GM12878 (cell line): ENCODE results near the gene CYP20A1. TPM values are rescaled to one million over a fixed set of nuclear protein-coding genes. Genes with fewer than 3 reads are reported as not detected.

ENCODE experiments used
- ATAC-seq: fragments of 200-7000 bp; cut with Tn5 transposase; 3 replicates; pipeline ENCODE4 v1.9.1; 2020; ENCODE audit warnings: mild to moderate bottlenecking, moderate library complexity
- BruUV-seq: library from RNA; stranded (reverse); fragments of 400-500 nt; replicated peaks from 2 replicates; lab custom pipeline; 2021; lab: Mats Ljungman, UMichigan
- CTCF ChIA-PET: fragments of 300-600 bp; sonication (Branson Sonifier 250); formaldehyde crosslinking; extraction: SDS; loops from one replicate; lab custom pipeline; 2021; ENCODE audit warnings: inconsistent platforms; lab: Yijun Ruan, JAX
- POLR2A ChIA-PET: fragments of 350-600 bp; formaldehyde crosslinking; extraction: SDS; loops from one replicate; lab custom pipeline; 2021; ENCODE audit warnings: inconsistent platforms; lab: Charles Lee
- RAD21 ChIA-PET: fragments of 300-600 bp; sonication (Branson Sonifier 250); formaldehyde crosslinking; loops from one replicate; lab custom pipeline; 2023; ENCODE audit warnings: antibody characterized with exemption; ENCODE audit not compliant: unreplicated experiment; lab: Charles Lee
- SMC1A ChIA-PET: fragments of 300-600 bp; sonication (Branson Sonifier 250); formaldehyde crosslinking; loops from one replicate; lab custom pipeline; 2023; ENCODE audit not compliant: unreplicated experiment, uncharacterized antibody; lab: Charles Lee
- DNase-seq: peaks from one replicate; pipeline ENCODE4 v3.0.0-alpha.2; 2011; ENCODE audit warnings: low read depth, low spot score
- FAIRE-seq: peaks from 3 replicates; lab custom pipeline; 2011; peaks lifted over from hg19 to GRCh38; lab: Jason Lieb, UNC
- H2AFZ ChIP-seq: 2 replicates; pipeline ENCODE4 v1.6.0; 2011; ENCODE audit warnings: low read depth, low read length, control low read depth; ENCODE audit not compliant: control insufficient read depth
- H3K27ac ChIP-seq: 2 replicates; pipeline ENCODE4 v1.5.1; 2011; ENCODE audit warnings: control low read depth; ENCODE audit not compliant: control insufficient read depth, insufficient read depth
- H3K27me3 ChIP-seq, 2 experiments: replicated peaks in 1 of 2; 2 replicates each; pipeline versions ENCODE4 v1.6.0 to v1.6.1; 2011; ENCODE audit warnings: low read length in 1 of 2; ENCODE audit not compliant: control insufficient read depth in 2 of 2, insufficient read depth in 2 of 2
- H3K36me3 ChIP-seq, 2 experiments: 2 replicates each; pipeline ENCODE4 v1.5.1; 2011; ENCODE audit warnings: low read length in 1 of 2; ENCODE audit not compliant: control insufficient read depth in 2 of 2, insufficient read depth in 2 of 2
- H3K4me1 ChIP-seq: 2 replicates; pipeline ENCODE4 v1.6.1; 2011; ENCODE audit warnings: mild to moderate bottlenecking, low read length, moderate library complexity, mixed read lengths; ENCODE audit not compliant: control insufficient read depth, insufficient read depth
- H3K4me2 ChIP-seq: 2 replicates; pipeline ENCODE4 v1.6.0; 2011; ENCODE audit warnings: control low read depth; ENCODE audit not compliant: control insufficient read depth, insufficient read depth
- H3K4me3 ChIP-seq: fragments of 200-600 bp; sonication (generic); 2 replicates; pipeline ENCODE4 v1.5.1; 2016
- H3K79me2 ChIP-seq: 2 replicates; pipeline ENCODE4 v1.6.0; 2011; ENCODE audit warnings: low read length; ENCODE audit not compliant: control insufficient read depth, insufficient read depth
- H3K9ac ChIP-seq: 2 replicates; pipeline ENCODE4 v1.8.0; 2011; ENCODE audit warnings: low read length, control low read depth, mixed read lengths; ENCODE audit not compliant: control insufficient read depth, insufficient read depth
- H3K9me3 ChIP-seq: replicated peaks from 3 replicates; pipeline ENCODE4 v1.5.1; 2011; ENCODE audit warnings: mild to moderate bottlenecking, low read length; ENCODE audit not compliant: control insufficient read depth, insufficient read depth
- H4K20me1 ChIP-seq: 2 replicates; pipeline ENCODE4 v1.6.0; 2011; ENCODE audit not compliant: control insufficient read depth, insufficient read depth
- CHD2 ChIP-seq: IDR thresholded peaks from 2 replicates; pipeline ENCODE4 v1.6.1; 2011; ENCODE audit warnings: low read depth, low read length, improper control_type of control experiment, borderline replicate concordance
- CREB1 ChIP-seq: IDR thresholded peaks from 2 replicates; pipeline ENCODE4 v1.6.1; 2012; ENCODE audit warnings: low read depth, mild to moderate bottlenecking, inconsistent platforms
- CREM ChIP-seq: IDR thresholded peaks from 2 replicates; pipeline ENCODE4 v1.6.1; 2014; ENCODE audit warnings: antibody characterized with exemption, low read depth
- DPF2 ChIP-seq: fragments of 450-650 bp; IDR thresholded peaks from 2 replicates; pipeline ENCODE4 v1.6.1; 2017; ENCODE audit warnings: mild to moderate bottlenecking
- IKZF1 ChIP-seq: fragments of 450-650 bp; conservative IDR thresholded peaks from 2 replicates; pipeline ENCODE4 v1.6.1; 2017; ENCODE audit warnings: antibody characterized with exemption, mild to moderate bottlenecking
- IKZF2 ChIP-seq, 2 experiments: fragments of 450-650 bp; IDR thresholded peaks; 2 replicates each; pipeline ENCODE4 v1.6.1; 2017; ENCODE audit warnings: mild to moderate bottlenecking in 2 of 2, moderate library complexity in 2 of 2
- MXI1 ChIP-seq: fragments of 150-350 bp; IDR thresholded peaks from 2 replicates; pipeline ENCODE4 v1.6.1; 2011; ENCODE audit warnings: low read depth, mild to moderate bottlenecking, inconsistent platforms, low read length, improper control_type of control experiment
- PAX5 ChIP-seq: IDR thresholded peaks from 2 replicates; pipeline ENCODE4 v1.6.1; 2011; ENCODE audit warnings: low read depth, low read length, borderline replicate concordance
- POLR2A ChIP-seq: IDR thresholded peaks from 2 replicates; pipeline ENCODE4 v1.6.1; 2011; ENCODE audit warnings: low read depth, mild to moderate bottlenecking, low read length
- POU2F2 ChIP-seq: IDR thresholded peaks from 3 replicates; pipeline ENCODE4 v1.6.1; 2011; ENCODE audit warnings: low read depth, mild to moderate bottlenecking, low read length, borderline replicate concordance
- WGBS: methylation state at CpG from one replicate; pipeline ENCODE4 v1.1.6; 2016; ENCODE audit warnings: low lambda C conversion rate; ENCODE audit not compliant: insufficient replicate concordance, insufficient coverage; ENCODE audit errors: missing lambda C conversion rate; 5-methylcytosine and 5-hydroxymethylcytosine counted together
- in situ Hi-C: fragments of 300-500 bp; cut with MboI; formaldehyde crosslinking; loops from 9 replicates; pipeline ENCODE4 v1.14.3; 2018; ENCODE audit warnings: mixed read lengths
- intact Hi-C: fragments of 100-400 bp; cut with micrococcal nuclease; formaldehyde crosslinking; loops from one replicate; pipeline ENCODE4 v1.14.2; 2022; ENCODE audit not compliant: unreplicated experiment
- polyA plus RNA-seq, 11 experiments: library from polyadenylated mRNA; depleted of rRNA in 4 of 11; unstranded in 6 of 11; stranded (reverse) in 5 of 11; fragments of >200 nt; fragmentation: Nextera tagmentation in 4 of 11; fragmentation: Illumina TruSeq in 1 of 11; extraction: Ambion mirVana in 4 of 11; extraction: Trizol in 1 of 11; gene quantifications; 1 replicate in 1 of 11; 2 replicates in 10 of 11; pipeline versions ENCODE4 v1.2.1 to v1.2.3, GENCODE V29; 2011 to 2016; ENCODE audit warnings: inconsistent platforms in 2 of 11, missing spikeins in 2 of 11, low read depth in 1 of 11
- total RNA-seq, 4 experiments: library from RNA; depleted of rRNA in 3 of 4; stranded (reverse); fragments of >200 nt in 3 of 4; fragmentation: Illumina TruSeq in 1 of 4; extraction: Trizol in 1 of 4; gene quantifications; 2 replicates each; pipeline versions ENCODE4 v1.2.1 to v1.2.3, GENCODE V29; 2013 to 2021
- TF ChIP-seq, protein P1 (sequence below): IDR thresholded peaks from 2 replicates; pipeline ENCODE4 v1.6.1; 2011; ENCODE audit warnings: mild to moderate bottlenecking, low read depth, low read length, moderate library complexity; ENCODE audit not compliant: insufficient replicate concordance
- TF ChIP-seq, protein P2 (sequence below): IDR thresholded peaks from 2 replicates; pipeline ENCODE4 v1.6.1; 2011; ENCODE audit warnings: borderline replicate concordance, low read depth, mild to moderate bottlenecking, moderate library complexity, low read length; ENCODE audit not compliant: insufficient read depth, poor library complexity, severe bottlenecking
- TF ChIP-seq, protein P3 (sequence below): fragments of 450-650 bp; IDR thresholded peaks from 2 replicates; pipeline ENCODE4 v1.6.1; 2016; ENCODE audit warnings: mild to moderate bottlenecking
- TF ChIP-seq, protein P4 (sequence below): IDR thresholded peaks from 2 replicates; pipeline ENCODE4 v1.6.1; 2012; ENCODE audit warnings: low read depth, low read length, improper control_type of control experiment
- TF ChIP-seq, protein P5 (sequence below): fragments of 450-650 bp; IDR thresholded peaks from 2 replicates; pipeline ENCODE4 v1.6.1; 2017; ENCODE audit warnings: mild to moderate bottlenecking

CYP20A1 gene
- total and polyA plus RNA-seq, 10 of the 15 experiments (the other 5 are each of a cell fraction or from before 2014, with no cell fraction given) = 8.3 to 19.1 (median 12.9) TPM

DNA sequence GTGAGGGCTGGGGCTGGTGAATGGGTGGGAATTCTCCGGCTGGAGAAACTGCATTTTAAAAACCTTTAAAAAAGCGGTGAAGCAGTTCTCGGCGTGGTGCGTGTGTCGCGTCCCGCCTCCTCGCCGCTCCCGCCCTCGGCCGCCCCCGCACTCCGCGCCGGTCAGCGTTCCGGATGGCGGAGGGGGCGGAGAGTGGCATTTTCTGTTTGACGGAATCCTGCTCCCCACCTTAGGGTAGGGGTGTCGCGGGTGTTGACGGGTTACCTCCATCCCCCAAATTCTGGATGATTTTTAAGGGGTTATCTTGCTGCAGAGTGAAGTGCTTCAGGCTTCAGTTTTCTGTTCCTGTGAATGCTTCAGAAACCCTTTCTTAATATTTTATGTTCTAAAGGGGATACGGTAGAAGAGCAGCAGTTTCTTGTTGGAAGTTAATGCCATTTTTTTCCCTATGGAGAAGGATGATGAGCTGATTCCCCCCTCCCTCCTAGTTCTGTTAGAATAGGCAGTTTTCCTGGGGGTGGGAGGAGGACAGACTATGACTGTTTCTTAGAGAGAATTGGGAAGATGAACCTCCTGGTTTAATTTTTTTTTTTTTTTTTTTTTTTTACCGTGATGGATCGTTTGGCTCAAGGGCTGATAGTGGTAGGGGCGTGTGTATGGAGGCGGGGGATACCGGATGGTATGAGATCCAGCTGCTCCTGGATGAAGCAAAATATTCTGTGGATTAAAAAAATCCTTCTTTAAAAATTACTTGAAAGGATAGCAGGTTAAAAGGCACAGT is 90.1 kb downstream of the CYP20A1 start:
- Histone ChIP-seq H2AFZ (peak overlapping the region; percentile 79), H3K9ac (peak overlapping the region; percentile 87), H3K4me3 (peak overlapping the region; percentile 81), H3K27ac (peak overlapping the region; percentile 45), H3K27me3 (no peaks in the 10 kb centered on the region), H4K20me1 (no peaks in the 10 kb centered on the region), H3K79me2 (peaks cover 49% of the 10 kb centered on the region), H3K36me3 (peaks cover 0 to 2% of the 10 kb centered on the region in 2 experiments; a peak in 1 of 4 replicates), H3K4me1 (no peaks in the 10 kb centered on the region), H3K4me2 (peak overlapping the region; percentile 84), H3K9me3 (no peaks in the 10 kb centered on the region)
- ATAC-seq (peak; percentile 82), FAIRE-seq (peak; percentile 81), DNase-seq (no peak)
- BruUV-seq = no TSS peak
- in situ Hi-C loops = no loop called here
- CTCF ChIA-PET = no interaction called here
- POLR2A ChIA-PET = interaction anchor here (0.7 to 2.0 kb wide), 4 partner anchors 13 to 96 kb away, joined by 4 to 8 read pairs (median 5); partner anchors contain the start of gene CYP20A1
- WGBS = 2% methylated on average over 17 of the region's 31 CpGs
- intact Hi-C loops = loop anchor here (2.0 kb wide), 1 partner anchor 90 kb away; the partner anchor contains the start of gene CYP20A1
- RAD21 ChIA-PET = interaction anchor here (0.8 kb wide), 1 partner anchor 66 kb away, joined by 3 read pairs; no protein-coding TSS in a partner anchor
- SMC1A ChIA-PET = interaction anchor here (1.1 to 1.7 kb wide), 4 partner anchors 13 to 312 kb away, joined by 3 to 5 read pairs (median 4); no protein-coding TSS in a partner anchor
- 0 out of 2 replicates have a peak, but pooled peaks have one; percentile 24 for TF ChIP-seq CHD2
- TF ChIP-seq DPF2 = no peak
- TF ChIP-seq POU2F2 = 0 out of 3 replicates have a peak, but pooled peaks have one; percentile 14
- TF ChIP-seq, protein P1, sequence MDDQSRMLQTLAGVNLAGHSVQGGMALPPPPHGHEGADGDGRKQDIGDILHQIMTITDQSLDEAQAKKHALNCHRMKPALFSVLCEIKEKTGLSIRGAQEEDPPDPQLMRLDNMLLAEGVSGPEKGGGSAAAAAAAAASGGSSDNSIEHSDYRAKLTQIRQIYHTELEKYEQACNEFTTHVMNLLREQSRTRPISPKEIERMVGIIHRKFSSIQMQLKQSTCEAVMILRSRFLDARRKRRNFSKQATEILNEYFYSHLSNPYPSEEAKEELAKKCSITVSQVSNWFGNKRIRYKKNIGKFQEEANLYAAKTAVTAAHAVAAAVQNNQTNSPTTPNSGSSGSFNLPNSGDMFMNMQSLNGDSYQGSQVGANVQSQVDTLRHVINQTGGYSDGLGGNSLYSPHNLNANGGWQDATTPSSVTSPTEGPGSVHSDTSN = peak; percentile 10
- peak; percentile 6; the same call in 1 of the 2 replicates for TF ChIP-seq PAX5
- 0 out of 2 replicates have a peak, but pooled peaks have one; percentile 37 for TF ChIP-seq POLR2A
- TF ChIP-seq, protein P2, sequence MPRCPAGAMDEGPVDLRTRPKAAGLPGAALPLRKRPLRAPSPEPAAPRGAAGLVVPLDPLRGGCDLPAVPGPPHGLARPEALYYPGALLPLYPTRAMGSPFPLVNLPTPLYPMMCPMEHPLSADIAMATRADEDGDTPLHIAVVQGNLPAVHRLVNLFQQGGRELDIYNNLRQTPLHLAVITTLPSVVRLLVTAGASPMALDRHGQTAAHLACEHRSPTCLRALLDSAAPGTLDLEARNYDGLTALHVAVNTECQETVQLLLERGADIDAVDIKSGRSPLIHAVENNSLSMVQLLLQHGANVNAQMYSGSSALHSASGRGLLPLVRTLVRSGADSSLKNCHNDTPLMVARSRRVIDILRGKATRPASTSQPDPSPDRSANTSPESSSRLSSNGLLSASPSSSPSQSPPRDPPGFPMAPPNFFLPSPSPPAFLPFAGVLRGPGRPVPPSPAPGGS = no peak
- TF ChIP-seq, protein P3, sequence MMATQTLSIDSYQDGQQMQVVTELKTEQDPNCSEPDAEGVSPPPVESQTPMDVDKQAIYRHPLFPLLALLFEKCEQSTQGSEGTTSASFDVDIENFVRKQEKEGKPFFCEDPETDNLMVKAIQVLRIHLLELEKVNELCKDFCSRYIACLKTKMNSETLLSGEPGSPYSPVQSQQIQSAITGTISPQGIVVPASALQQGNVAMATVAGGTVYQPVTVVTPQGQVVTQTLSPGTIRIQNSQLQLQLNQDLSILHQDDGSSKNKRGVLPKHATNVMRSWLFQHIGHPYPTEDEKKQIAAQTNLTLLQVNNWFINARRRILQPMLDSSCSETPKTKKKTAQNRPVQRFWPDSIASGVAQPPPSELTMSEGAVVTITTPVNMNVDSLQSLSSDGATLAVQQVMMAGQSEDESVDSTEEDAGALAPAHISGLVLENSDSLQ = peak; percentile 59
- TF ChIP-seq, protein P4, sequence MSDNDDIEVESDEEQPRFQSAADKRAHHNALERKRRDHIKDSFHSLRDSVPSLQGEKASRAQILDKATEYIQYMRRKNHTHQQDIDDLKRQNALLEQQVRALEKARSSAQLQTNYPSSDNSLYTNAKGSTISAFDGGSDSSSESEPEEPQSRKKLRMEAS = no peak
- TF ChIP-seq IKZF2 (IDR thresholded peaks at IDR 0.05) = 0 out of 4 replicates have a peak, but pooled peaks of 1 of the 2 experiments have one; percentile 36
- peak; percentile 7; the same call in 1 of the 2 replicates for TF ChIP-seq CREM
- 0 out of 2 replicates have a peak, but pooled peaks have one; percentile 2 for TF ChIP-seq MXI1
- TF ChIP-seq CREB1 = 0 out of 2 replicates have a peak, but pooled peaks have one; percentile 31
- TF ChIP-seq, protein P5, sequence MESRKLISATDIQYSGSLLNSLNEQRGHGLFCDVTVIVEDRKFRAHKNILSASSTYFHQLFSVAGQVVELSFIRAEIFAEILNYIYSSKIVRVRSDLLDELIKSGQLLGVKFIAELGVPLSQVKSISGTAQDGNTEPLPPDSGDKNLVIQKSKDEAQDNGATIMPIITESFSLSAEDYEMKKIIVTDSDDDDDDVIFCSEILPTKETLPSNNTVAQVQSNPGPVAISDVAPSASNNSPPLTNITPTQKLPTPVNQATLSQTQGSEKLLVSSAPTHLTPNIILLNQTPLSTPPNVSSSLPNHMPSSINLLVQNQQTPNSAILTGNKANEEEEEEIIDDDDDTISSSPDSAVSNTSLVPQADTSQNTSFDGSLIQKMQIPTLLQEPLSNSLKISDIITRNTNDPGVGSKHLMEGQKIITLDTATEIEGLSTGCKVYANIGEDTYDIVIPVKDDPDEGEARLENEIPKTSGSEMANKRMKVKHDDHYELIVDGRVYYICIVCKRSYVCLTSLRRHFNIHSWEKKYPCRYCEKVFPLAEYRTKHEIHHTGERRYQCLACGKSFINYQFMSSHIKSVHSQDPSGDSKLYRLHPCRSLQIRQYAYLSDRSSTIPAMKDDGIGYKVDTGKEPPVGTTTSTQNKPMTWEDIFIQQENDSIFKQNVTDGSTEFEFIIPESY = no peak
- TF ChIP-seq IKZF1 = peak; percentile 5; the same call in 1 of the 2 replicates
